HG03432 (cell line): ENCODE data around the gene NAT14.
A peak's percentile ranks its signal among the peaks of the same experiment; 100 is the strongest.

Experiments used
- ATAC-seq: cut with Tn5 transposase; IDR thresholded peaks from one replicate; pipeline ENCODE4 v1.9.1; 2021; ENCODE audit warnings: mild to moderate bottlenecking, moderate library complexity; ENCODE audit not compliant: unreplicated experiment

The NAT14 gene

GRCh38 chr19:55467236-55468053 lies 17.5 kb upstream of the NAT14 start:
- no peak for ATAC-seq

GRCh38 chr19:55468054-55468393 lies 17.0 kb upstream of the NAT14 start:
- no peak for ATAC-seq

- no peak for ATAC-seq
Measured at GRCh38 chr19:55471266-55471665, 13.7 kb upstream of the NAT14 start.

DNA sequence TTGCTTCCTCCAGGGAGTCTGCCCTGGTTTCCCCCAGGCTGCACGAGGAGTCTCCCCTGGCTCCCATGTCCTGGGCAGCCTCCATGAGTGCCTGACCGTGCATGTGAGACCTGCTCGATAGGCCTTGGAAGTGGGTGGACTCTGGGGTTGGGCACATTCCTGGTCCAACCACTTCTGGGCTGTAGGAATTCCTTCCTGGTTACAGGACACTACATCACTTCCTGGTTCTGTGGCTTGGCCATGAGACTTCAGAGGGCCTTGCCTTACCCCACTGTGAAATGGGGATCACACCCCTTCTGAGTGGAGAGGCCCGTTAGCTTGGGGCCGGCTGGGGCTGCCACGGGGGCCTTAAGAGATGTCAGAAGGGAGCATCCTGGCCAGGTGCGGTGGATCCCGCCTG lies 12.5 kb upstream of the NAT14 start:
- no peak for ATAC-seq

DNA sequence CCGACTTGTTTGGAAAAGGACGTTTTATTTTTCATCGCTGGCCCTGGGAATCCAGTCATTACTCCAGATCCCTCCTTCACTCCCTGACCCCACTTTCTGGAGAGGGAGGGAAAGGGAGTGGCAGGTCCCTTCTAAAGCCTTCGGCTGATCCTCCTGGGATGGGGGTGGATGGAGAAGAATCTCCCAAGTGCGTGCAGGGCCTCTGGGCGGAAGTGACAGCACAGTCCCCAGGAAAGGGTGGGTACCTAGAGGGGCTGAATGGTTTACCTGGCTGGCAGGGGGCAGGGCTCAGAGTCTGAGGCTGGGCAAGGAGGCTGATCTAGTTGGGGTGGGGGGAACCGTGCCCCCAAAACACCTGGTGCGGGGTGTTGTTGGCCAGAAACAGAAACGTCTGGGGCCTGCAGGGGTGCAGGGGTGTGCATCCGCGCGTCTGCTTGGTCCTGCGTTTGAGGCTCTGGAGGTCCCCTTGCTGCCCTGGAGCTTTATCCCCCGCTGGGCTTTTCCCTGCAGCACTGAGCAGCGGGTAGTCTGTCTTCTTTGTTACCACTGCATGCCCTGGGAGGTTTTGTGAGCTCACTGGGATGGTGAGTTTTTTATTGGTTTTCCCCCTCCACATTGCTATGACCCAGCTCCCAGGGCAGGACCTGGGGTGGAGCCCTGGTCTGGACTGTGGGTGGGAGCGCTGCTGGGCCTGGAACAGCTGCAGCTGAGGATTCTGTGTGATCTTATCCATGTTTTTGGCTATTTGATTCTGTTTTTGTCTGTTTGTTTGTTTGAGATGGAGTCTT lies 11.6 kb upstream of the NAT14 start:
- ATAC-seq: no peak

- no peak for ATAC-seq
Measured at GRCh38 chr19:55474269-55475265, 10.4 kb upstream of the NAT14 start.

GRCh38 chr19:55476100-55476775 lies 8.8 kb upstream of the NAT14 start, which contains the start of gene ZNF628:
Gene ZNF628, plus strand, starts transcription at chr19:55476617. Its CDS starts 3,294 bp downstream, at chr19:55479911.
- ATAC-seq: peak; percentile 88

DNA sequence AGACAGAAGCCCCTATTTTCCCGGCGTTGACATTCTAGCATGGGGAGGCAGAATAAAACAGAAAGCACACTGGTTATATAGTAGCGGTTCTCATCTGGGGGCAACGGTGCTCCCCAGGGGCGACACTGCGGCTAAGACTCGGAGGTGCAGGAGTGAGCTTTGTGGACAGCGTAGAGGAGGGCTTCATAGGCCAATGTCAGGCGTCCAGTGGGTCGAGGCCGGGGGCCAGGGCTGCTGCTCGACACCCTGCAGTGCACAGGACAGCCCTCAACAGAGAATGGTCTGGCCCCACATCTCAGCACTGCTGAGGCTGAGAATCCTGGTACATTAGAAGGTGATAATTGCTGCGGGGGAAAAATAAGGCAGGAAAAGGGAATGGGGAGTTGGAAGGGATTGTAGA lies 7.1 kb upstream of the NAT14 start:
- ATAC-seq: no peak

- no peak for ATAC-seq
Measured at GRCh38 chr19:55478364-55478763, 6.6 kb upstream of the NAT14 start.

DNA sequence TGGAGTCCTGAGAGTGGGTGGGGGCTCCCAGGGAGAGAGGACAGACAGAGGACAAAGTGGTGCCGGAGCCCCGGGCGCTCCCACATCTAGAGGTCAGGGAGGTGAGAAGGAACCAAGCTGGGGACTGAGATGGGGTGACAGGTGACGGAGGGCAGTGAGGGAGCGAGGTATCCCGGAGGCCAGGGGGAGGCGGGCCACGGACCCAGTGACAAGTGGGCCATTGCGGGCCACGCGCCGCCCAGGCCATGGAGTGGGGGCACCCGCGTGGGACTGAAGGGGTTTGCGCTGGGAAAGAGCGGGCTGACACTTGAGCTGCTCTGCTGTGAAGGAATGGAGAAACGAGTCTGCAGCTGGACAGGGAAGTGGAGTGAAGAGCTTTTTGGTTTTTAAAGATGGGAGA lies 5.9 kb upstream of the NAT14 start:
- no peak for ATAC-seq

DNA sequence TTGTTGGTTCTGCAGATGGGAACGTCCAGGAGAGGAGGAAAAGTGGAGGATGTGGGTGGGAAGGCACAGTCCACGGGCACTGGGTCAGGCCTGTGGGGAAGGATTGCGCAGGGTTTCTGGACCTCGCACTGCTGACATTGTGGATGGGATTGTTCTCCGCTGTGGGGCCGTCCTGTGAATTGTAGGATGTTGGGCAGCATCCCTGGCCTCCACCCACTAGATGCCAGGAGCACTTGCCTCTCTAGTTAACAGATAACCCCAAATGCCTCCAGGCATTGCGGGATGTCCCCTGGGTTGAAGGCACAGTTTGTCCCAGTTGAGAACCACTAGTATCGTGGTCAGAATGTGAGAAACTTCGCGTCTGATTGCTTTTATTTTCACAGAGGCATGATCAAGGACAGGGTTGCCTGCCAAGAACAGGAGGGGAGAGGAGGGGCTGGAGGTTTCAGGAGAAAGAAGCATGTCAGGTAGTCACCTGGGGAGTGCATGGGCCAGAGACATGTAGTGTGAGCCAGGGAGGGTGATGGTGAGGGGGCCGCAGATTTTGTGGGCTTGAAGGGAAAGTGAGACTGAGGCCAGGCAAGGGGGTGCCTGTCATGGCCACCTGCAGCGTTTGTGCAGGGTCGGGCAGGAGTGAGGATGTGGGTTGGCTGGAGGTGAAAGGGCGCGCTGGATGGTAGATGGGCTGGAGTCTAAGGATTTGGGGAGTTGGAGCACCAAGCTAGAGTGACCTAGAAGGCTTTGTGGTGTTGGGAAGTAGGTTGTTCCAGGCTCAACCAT lies 5.3 kb upstream of the NAT14 start:
- no peak for ATAC-seq

DNA sequence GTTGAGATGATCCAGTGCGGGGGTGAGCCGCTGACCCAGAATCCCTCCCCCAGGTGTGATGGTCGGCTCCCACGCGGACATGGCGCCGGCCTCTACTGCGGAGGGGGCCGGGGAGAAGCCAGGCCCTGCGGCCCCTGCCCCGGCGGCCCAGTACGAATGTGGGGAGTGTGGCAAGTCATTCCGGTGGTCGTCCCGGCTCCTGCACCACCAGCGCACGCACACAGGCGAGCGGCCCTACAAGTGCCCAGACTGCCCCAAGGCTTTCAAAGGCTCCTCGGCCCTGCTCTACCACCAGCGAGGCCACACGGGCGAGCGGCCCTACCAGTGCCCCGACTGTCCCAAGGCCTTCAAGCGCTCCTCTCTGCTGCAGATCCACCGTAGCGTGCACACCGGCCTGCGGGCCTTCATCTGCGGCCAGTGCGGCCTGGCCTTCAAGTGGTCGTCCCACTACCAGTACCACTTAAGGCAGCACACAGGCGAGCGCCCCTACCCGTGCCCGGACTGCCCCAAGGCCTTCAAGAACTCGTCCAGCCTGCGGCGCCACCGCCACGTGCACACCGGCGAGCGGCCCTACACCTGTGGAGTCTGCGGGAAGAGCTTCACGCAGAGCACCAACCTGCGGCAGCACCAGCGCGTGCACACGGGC lies 3.7 kb upstream of the NAT14 start:
- no peak for ATAC-seq

DNA sequence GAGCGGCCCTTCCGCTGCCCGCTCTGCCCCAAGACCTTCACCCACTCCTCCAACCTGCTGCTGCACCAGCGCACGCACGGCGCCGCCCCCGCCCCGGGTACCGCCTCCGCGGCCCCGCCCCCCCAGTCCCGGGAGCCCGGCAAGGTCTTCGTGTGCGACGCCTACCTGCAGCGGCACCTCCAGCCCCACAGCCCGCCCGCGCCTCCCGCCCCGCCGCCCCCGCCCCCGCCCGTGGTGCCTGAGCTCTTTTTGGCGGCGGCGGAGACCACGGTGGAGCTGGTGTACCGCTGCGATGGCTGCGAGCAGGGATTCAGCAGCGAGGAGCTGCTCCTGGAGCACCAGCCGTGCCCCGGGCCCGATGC lies 3.2 kb upstream of the NAT14 start:
- ATAC-seq: no peak

- no peak for ATAC-seq
Measured at GRCh38 chr19:55482156-55482961, 2.6 kb upstream of the NAT14 start.

DNA sequence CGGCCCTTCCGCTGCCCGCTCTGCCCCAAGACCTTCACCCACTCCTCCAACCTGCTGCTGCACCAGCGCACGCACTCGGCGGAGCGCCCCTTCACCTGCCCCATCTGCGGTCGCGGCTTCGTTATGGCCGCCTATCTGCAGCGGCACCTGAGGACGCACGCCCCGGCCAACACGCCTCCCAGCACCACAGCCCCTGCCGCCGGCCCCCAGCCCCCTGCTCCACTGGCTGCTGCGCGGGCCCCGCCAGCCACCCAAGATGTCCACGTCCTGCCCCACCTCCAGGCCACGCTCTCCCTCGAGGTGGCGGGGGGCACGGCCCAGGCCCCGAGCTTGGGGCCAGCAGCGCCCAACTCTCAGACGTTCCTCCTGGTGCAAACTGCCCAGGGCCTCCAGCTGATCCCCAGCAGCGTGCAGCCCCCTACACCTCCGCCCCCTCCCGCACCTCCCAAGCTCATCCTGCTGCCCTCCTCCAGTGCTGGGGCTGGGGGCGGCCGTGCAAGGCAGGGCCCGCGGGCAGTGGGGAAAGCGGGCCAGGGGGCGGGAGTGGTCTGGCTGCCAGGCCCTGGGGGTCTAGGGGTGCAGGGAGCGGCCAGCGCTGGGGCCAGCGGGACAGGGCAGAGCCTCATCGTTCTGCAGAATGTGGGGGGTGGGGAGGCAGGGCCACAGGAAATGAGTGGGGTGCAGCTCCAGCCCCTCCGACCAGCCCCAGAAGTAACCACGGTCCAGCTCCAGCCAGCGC lies 1.9 kb upstream of the NAT14 start:
- no peak for ATAC-seq

GRCh38 chr19:55483706-55484592 lies 1.0 kb upstream of the NAT14 start:
- ATAC-seq: no peak
